GM19025 (cell line): ENCODE data around the gene MYO1C.

ENCODE experiments used
- ATAC-seq: cut with Tn5 transposase; IDR thresholded peaks from one replicate; pipeline ENCODE4 v1.9.1; 2021; ENCODE audit warnings: mild to moderate bottlenecking, low read depth, moderate library complexity; ENCODE audit not compliant: unreplicated experiment

Gene MYO1C

DNA sequence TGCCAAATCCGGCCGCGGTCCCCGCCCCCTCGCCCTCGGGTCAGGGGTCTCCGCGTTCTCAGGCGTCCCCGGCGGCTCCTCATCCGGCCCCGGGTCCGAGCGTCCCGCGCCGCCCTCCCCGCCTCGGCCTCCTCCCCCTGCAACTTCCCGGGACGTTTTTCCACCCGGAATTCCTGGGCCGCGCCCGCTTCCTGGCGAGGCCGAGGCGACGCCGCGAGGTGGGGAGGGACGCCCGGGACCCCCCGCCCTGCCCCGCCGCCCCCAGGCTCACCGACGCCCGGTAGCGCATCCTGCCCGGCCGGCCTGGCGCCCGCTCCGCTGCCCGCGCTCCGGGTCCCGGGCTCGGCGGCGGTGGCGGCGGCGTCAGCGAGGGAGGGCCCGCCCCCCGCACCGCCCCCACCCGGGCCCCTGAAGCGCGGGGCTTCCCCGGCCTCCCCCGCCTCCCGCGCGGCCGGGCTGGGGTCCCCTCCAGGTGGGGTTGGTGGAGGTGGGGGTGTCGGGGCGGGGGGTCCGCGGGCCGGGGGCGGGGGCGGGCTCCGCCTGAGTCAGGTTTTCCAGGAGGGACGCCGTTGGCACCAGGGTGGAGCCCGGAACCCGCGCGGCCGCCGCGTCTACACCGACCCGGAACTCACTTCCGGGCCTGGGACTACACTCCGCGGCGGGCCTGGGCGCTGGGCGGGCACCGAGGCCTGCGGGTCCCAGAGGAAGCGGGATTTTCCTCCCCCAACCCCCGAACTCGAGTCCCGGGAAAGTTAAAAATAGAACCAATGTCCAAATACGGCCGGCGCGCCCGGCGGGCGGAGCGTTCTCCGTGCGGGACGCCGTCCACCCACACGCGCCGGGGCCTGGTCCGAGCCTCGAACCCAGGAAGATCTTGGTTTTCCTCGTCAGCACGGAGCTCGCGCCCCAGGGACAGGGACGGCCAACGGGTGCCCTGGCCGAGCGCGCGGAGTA, 6.8 kb downstream of the MYO1C start:
- peak; percentile 32 for ATAC-seq

- ATAC-seq, result peak; percentile 48
Observed at GRCh38 chr17:1484676-1485422, 7.6 kb downstream of the MYO1C start.

GRCh38 chr17:1484060-1484535, 8.4 kb downstream of the MYO1C start:
- no peak for ATAC-seq

DNA sequence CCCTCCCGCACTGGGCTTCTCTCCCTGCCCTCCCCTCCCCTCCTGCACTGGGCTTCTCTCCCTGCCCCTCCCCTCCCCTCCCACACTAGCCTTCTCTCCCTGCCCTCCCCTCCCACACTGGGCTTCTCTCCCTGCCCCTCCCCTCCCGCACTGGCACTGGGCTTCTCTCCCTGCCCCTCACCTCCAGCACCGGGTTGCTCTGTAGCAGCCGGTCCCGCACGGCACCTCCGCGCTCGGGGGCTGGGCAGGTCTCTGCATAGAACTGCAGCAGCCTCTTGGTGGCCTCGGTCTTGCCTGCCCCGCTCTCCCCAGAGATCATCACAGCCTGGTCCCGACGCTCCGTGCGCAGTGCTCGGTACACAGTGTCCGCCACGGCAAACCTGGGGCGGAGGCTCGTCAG, 9.8 kb downstream of the MYO1C start:
- no peak for ATAC-seq

DNA sequence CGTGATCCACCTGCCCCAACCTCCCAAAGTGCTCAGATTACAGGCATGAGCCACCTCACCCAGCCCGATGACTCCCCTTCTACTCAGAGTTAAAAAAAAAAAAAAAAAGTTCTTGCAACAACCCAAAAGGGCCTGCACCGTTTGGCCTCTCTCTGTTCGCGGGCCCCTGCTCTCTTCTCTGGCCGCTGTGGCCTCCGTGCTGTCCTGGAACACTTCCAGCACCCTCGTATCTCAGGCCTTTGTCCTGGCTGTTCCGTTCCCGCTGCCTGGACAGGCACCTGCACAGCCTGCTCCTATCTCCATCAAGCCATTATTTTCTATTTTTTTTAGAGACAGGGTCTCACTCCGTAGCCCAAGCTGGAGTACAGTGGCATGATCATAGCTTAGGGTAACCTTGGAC, 10.8 kb downstream of the MYO1C start:
- no peak for ATAC-seq

DNA sequence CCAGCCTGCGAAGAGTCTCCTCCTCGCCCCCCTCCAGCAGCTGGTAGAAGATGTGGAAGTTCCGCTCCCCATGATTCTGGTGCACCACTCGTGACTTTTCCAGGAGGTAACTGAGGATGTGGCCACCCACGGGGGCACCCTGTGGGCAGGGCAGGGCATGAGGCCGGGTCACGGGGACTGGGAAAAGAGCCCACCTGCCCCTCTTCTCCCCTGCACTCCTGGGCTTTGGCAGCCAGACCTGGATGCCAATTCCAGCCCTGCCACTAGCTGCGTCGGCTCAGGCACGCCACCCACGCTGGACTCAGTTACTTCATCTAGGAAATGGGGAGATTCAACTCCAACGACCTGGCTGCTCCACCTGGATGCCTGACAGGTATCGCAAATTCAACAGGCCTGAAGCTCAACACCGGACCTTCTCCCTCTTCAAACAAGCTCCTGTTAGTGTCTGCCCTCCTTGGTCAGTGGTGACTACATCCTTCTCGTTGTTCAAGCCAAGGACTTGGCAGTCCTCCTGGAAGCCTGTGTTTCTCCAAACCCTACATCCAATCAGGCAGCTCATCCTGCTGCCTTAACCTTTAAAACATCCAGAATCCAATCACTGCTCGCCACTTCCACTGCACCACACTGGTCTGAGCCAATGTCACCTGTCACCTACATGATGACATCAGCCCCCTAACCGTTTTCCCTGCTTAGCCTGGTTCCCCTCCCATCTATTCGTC, 11.6 kb downstream of the MYO1C start:
- no peak for ATAC-seq

- ATAC-seq, result no peak
Observed at GRCh38 chr17:1478418-1478817, 14.1 kb downstream of the MYO1C start.

- no peak for ATAC-seq
Observed at GRCh38 chr17:1475321-1475854, 17.1 kb downstream of the MYO1C start.

- ATAC-seq, result peak; percentile 67
Observed at GRCh38 chr17:1474402-1475189, 17.9 kb downstream of the MYO1C start.

DNA sequence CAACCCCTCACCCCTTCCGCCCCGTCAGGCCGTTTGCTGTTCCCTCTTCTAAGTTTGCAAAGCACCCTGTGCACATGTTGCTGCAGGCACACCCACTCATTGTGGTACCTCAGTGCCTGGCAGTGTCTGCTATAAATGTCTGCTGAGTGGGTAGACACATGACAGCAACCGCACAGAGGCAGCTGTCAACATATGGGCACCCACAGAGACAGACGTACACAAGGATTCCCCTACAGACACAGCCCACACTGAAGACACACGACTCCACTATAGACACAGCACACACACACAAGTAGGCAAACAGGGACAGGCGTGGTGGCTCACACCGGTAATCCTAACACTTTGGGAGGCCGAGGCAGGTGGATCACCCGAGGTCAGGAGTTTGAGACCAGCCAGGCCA, 18.6 kb downstream of the MYO1C start:
- no peak for ATAC-seq

DNA sequence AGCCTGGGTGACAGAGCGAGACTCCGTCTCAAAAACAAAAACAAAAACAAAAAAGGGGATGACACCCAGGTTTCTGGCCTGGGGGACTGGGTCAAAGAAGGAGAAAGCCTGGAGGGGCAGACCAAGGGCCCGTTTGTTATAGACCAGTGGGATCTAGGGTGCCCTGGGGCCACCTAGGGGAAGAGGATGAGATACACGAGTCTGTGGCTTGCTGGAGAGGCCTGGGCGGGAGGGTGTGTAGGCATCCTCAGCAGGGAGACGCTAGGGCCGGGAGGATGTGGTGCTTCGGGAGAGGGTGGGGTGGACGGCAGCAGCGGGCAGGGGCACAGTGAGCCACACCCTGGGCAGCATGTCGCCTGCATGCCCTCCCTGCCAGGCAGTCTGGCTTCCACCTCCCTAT, 19.3 kb downstream of the MYO1C start:
- no peak for ATAC-seq

DNA sequence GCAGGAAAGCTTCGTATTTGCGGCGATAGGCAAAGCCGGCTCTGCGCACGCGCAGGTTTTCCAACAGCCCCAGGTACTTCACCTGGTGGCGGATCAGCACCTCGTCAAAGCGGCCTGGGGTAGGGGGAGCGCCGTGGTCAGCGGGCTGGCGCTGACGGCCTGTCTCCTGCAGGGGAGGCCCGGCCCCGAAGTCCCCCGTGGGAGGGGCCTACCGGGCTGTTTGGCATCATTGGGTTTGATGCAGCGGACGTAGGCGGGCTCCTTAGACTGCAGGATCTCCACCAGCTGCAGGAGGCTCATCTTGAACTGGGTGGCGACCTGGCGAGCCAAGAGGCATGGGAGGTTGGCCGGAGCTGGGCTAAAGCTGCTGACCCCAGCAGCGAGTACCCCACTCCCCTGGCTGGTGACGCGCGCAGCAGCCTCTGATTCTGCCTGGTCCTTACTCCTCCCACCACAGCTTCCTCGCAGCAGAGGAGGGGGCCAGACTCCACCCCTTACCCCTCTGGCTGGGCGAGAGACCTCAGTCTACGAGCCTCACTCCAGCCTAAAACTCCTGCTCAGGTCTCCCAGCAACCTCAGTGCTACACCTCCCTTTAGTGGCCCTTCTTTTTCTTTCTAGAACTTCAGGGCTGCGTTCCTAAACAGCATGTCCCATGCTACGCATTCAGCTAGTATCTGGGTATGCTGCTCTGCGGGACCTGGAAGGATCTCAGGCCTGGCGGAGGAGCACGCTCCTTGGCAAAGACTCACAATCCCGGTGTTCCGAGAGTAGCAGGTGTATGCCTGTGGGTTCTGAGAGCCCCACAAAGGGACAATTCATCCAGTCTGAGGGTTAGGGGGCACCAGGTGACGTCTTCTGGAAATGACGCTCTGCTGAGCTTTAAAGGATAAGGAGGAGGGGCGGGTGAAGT, 20.3 kb downstream of the MYO1C start:
- ATAC-seq, result no peak

- no peak for ATAC-seq
Observed at GRCh38 chr17:1471490-1471889, 21.0 kb downstream of the MYO1C start.

- no peak for ATAC-seq
Observed at GRCh38 chr17:1470755-1471462, 21.6 kb downstream of the MYO1C start.

- ATAC-seq, result no peak
Observed at GRCh38 chr17:1470071-1470754, 22.3 kb downstream of the MYO1C start.

GRCh38 chr17:1469231-1469852, 23.1 kb downstream of the MYO1C start:
- no peak for ATAC-seq

DNA sequence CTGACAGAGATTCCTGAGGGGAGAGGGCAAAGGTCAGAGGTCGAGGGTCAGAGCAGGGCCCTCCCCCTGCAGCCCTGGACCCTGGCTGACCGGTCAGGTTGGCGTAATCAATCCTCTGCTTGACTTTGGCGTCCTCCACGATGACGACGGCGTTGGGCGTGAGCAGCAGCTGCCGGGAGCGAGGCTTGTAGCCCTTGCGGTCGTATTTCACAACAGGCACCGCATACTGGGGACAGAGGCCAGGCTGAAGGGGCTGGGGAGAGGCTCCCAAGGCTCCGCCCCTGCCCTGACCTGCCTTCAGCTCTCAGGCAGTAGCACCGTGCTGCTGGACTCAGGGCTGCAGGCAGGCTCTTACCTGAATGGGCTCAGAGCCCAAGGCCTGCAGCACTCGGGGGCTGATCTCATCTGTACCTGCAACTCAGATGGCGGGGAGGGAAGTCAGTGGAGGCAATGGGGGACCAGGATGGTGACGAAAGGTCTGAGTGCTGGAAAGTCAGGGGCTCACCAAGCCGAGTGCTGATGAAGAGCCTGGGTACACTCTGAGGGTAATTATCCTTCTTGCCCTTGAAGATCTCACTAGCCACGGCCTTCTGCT, 24.5 kb downstream of the MYO1C start:
- no peak for ATAC-seq
